Measurements from ENCODE around the gene PTPRN2. TPM values are rescaled to one million over a fixed set of nuclear protein-coding genes. Genes with fewer than 3 reads are reported as not detected.

Gene PTPRN2
- total and polyA plus RNA-seq, 2 of the 8 experiments (the other 6 are each of a cell fraction or from before 2014, with no cell fraction given) = 2.6 to 4.5 TPM

DNA sequence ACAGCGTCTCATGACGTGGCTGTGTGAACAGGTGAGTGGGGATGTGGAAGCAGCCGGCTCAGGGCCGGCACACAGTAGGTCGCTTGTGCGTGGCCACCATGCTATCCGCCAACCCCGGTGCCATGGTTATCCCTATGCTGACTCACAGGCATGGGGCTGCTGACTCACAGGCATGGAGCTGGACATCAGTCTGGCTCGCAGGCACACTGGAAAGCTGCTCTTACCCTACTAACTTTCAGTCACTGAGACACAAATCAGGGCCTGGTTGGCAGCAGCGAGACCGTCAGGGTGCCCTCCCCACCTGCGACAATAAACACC, 341.9 kb downstream of the PTPRN2 start (continued):
- no peak for TF ChIP-seq NANOG (IDR thresholded peaks at IDR 0.05; ENCODE audit: insufficient read depth, low read depth, low read length, poor library complexity, severe bottlenecking)
- no peak for TF ChIP-seq PHF8 (conservative IDR thresholded peaks at IDR 0.05; ENCODE audit: low read depth, low read length)
- no peak for TF ChIP-seq SP2 (IDR thresholded peaks at IDR 0.05; ENCODE audit: low read length)
- no peak for TF ChIP-seq POLR2AphosphoS5 (IDR thresholded peaks at IDR 0.05; ENCODE audit: low read depth, low read length)

Data from H1 (cell line).